ENCODE data around the gene KANSL3. TPM values are rescaled to one million over a fixed set of nuclear protein-coding genes. Genes with fewer than 3 reads are reported as not detected.

KANSL3 gene
- total RNA-seq, 2 donors from 2014 or later = 59.8 to 66.9 TPM

- DNase-seq (no peak), ATAC-seq (replicated peaks in 1 of 2) (no peak)
- no peak within 1 kb of the TSS for H3K27ac Mint-ChIP-seq
- H3K4me3 Mint-ChIP-seq = no peak within 1 kb of the TSS
- H3K9me3 Mint-ChIP-seq = no peaks in the 10 kb centered on the region
- no peaks in the 10 kb centered on the region for H3K36me3 Mint-ChIP-seq (ENCODE audit: insufficient read depth in 2 of 2)
- peaks cover 11% of the 10 kb centered on the region for H3K4me1 Mint-ChIP-seq (ENCODE audit: low read depth)
- no peaks in the 10 kb centered on the region for H3K27me3 Mint-ChIP-seq (ENCODE audit: low read depth)
These were observed 4.7 kb upstream of the KANSL3 start, which contains the start of gene FER1L5 for GRCh38 chr2:96642564-96643360. Gene FER1L5, plus strand, starts transcription at chr2:96642764. Its CDS starts 73 bp downstream, at chr2:96642837.

GRCh38 chr2:96637385-96638143 lies 548 bp downstream of the KANSL3 start:
- Mint-ChIP-seq H3K4me1 (ENCODE audit: low read depth) (peaks cover 47% of the 10 kb centered on the region), H3K27ac (peak overlapping the region; percentile 96), H3K9me3 (no peaks in the 10 kb centered on the region), H3K27me3 (ENCODE audit: low read depth) (no peaks in the 10 kb centered on the region), H3K4me3 (peak overlapping the region; percentile 95 to 98), H3K36me3 (ENCODE audit: insufficient read depth in 2 of 2) (peaks cover 4 to 28% of the 10 kb centered on the region in 2 donors)
- ATAC-seq (replicated peaks in 1 of 2) = peak; percentile 89 to 92
- peak; percentile 84 to 87 for DNase-seq

GRCh38 chr2:96636551-96637171 lies 1.5 kb downstream of the KANSL3 start:
- Mint-ChIP-seq H3K27ac (peak overlapping the region; percentile 96), H3K36me3 (ENCODE audit: insufficient read depth in 2 of 2) (peaks cover 6 to 33% of the 10 kb centered on the region in 2 donors), H3K4me1 (ENCODE audit: low read depth) (peaks cover 47% of the 10 kb centered on the region), H3K27me3 (ENCODE audit: low read depth) (no peaks in the 10 kb centered on the region), H3K4me3 (peak overlapping the region; percentile 95 to 98), H3K9me3 (no peaks in the 10 kb centered on the region)
- DNase-seq (no peak), ATAC-seq (replicated peaks in 1 of 2) (no peak)

- H3K36me3 Mint-ChIP-seq (ENCODE audit: insufficient read depth in 2 of 2) = peaks cover 6 to 40% of the 10 kb centered on the region in 2 donors
- H3K27ac Mint-ChIP-seq = no peak overlapping the region
- DNase-seq (no peak), ATAC-seq (replicated peaks in 1 of 2) (no peak)
- H3K4me3 Mint-ChIP-seq = no peak overlapping the region
- H3K27me3 Mint-ChIP-seq (ENCODE audit: low read depth) = no peaks in the 10 kb centered on the region
- H3K4me1 Mint-ChIP-seq (ENCODE audit: low read depth) = peaks cover 39% of the 10 kb centered on the region
- H3K9me3 Mint-ChIP-seq = no peaks in the 10 kb centered on the region
These were observed 4.5 kb downstream of the KANSL3 start for GRCh38 chr2:96633641-96634040.

- Mint-ChIP-seq H3K27ac (no peak overlapping the region), H3K4me3 (no peak overlapping the region), H3K36me3 (ENCODE audit: insufficient read depth in 2 of 2) (peaks cover 6 to 45% of the 10 kb centered on the region in 2 donors), H3K4me1 (ENCODE audit: low read depth) (peaks cover 41% of the 10 kb centered on the region), H3K27me3 (ENCODE audit: low read depth) (no peaks in the 10 kb centered on the region), H3K9me3 (no peaks in the 10 kb centered on the region)
- DNase-seq = no peak
- ATAC-seq (replicated peaks in 1 of 2) = no peak
These were observed 6.2 kb downstream of the KANSL3 start for GRCh38 chr2:96631804-96632435.

- ATAC-seq (replicated peaks in 1 of 2) (no peak), DNase-seq (no peak)
- Mint-ChIP-seq H3K4me1 (ENCODE audit: low read depth) (peaks cover 13% of the 10 kb centered on the region), H3K9me3 (no peaks in the 10 kb centered on the region), H3K4me3 (no peak overlapping the region), H3K36me3 (ENCODE audit: insufficient read depth in 2 of 2) (peaks cover 0 to 22% of the 10 kb centered on the region in 2 donors), H3K27ac (peak overlapping the region; percentile 72), H3K27me3 (ENCODE audit: low read depth) (no peaks in the 10 kb centered on the region)
These were observed 11.6 kb downstream of the KANSL3 start for GRCh38 chr2:96626553-96626942.

- Mint-ChIP-seq H3K4me3 (no peak overlapping the region), H3K4me1 (ENCODE audit: low read depth) (peaks cover 13% of the 10 kb centered on the region), H3K27me3 (ENCODE audit: low read depth) (no peaks in the 10 kb centered on the region), H3K27ac (peak overlapping the region; percentile 72), H3K9me3 (no peaks in the 10 kb centered on the region), H3K36me3 (ENCODE audit: insufficient read depth in 2 of 2) (peaks cover 0 to 22% of the 10 kb centered on the region in 2 donors)
- DNase-seq (no peak), ATAC-seq (replicated peaks in 1 of 2) (no peak)
These were observed 12.2 kb downstream of the KANSL3 start for GRCh38 chr2:96625571-96626552.

- ATAC-seq (replicated peaks in 1 of 2) (no peak), DNase-seq (no peak)
- H3K9me3 Mint-ChIP-seq = no peaks in the 10 kb centered on the region
- no peak overlapping the region for H3K27ac Mint-ChIP-seq
- H3K36me3 Mint-ChIP-seq (ENCODE audit: insufficient read depth in 2 of 2) = peaks cover 0 to 20% of the 10 kb centered on the region in 2 donors
- no peak overlapping the region for H3K4me3 Mint-ChIP-seq
- peaks cover 19% of the 10 kb centered on the region for H3K4me1 Mint-ChIP-seq (ENCODE audit: low read depth)
- H3K27me3 Mint-ChIP-seq (ENCODE audit: low read depth) = no peaks in the 10 kb centered on the region
These were observed 15.0 kb downstream of the KANSL3 start for GRCh38 chr2:96623116-96623515.

- Mint-ChIP-seq H3K27ac (no peak overlapping the region), H3K4me1 (ENCODE audit: low read depth) (peaks cover 20% of the 10 kb centered on the region), H3K4me3 (no peak overlapping the region), H3K36me3 (ENCODE audit: insufficient read depth in 2 of 2) (peaks cover 0 to 18% of the 10 kb centered on the region in 2 donors), H3K9me3 (no peaks in the 10 kb centered on the region), H3K27me3 (ENCODE audit: low read depth) (no peaks in the 10 kb centered on the region)
- DNase-seq (no peak), ATAC-seq (replicated peaks in 1 of 2) (no peak)
These were observed 15.6 kb downstream of the KANSL3 start for GRCh38 chr2:96622544-96622943.

- H3K4me3 Mint-ChIP-seq = no peak overlapping the region
- peaks cover 4 to 19% of the 10 kb centered on the region in 2 donors for H3K36me3 Mint-ChIP-seq (ENCODE audit: insufficient read depth in 2 of 2)
- peak overlapping the region; percentile 1 for H3K27ac Mint-ChIP-seq
These were observed 19.4 kb downstream of the KANSL3 start for GRCh38 chr2:96618596-96619283.

GRCh38 chr2:96617012-96617411 lies 21.1 kb downstream of the KANSL3 start:
- Mint-ChIP-seq H3K27me3 (ENCODE audit: low read depth) (no peaks in the 10 kb centered on the region), H3K9me3 (no peaks in the 10 kb centered on the region), H3K36me3 (ENCODE audit: insufficient read depth in 2 of 2) (peaks cover 6 to 25% of the 10 kb centered on the region in 2 donors), H3K4me1 (ENCODE audit: low read depth) (peaks cover 29% of the 10 kb centered on the region), H3K4me3 (peak overlapping the region; percentile 15 to 86), H3K27ac (peak overlapping the region; percentile 97)
- DNase-seq (no peak), ATAC-seq (replicated peaks in 1 of 2) (peak in 1 of 2 donors; percentile 11)

More at GRCh38 chr2:96618596-96619283, 19.4 kb downstream of the KANSL3 start:
- peaks cover 29% of the 10 kb centered on the region for H3K4me1 Mint-ChIP-seq (ENCODE audit: low read depth)
- no peaks in the 10 kb centered on the region for H3K9me3 Mint-ChIP-seq
- no peaks in the 10 kb centered on the region for H3K27me3 Mint-ChIP-seq (ENCODE audit: low read depth)
- no peak for DNase-seq
- ATAC-seq (replicated peaks in 1 of 2) = no peak

All from activated T-cell treated with anti-CD3 and anti-CD28 coated beads, Interleukin-2, amount 50 U/mL, for 72 hours (primary cell).